DND-41 (cell line): ENCODE data around the gene KAZALD1.

Experiments used
- ATAC-seq: fragments of 200-7000 bp; cut with Tn5 transposase; 3 replicates; pipeline ENCODE4 v1.9.1; 2021; ENCODE audit warnings: low read depth; ENCODE audit not compliant: insufficient read depth
- DNase-seq: peaks from one replicate; pipeline ENCODE4 v3.0.0-alpha.2; 2020
- H2AFZ ChIP-seq: 2 replicates; pipeline ENCODE4 v1.6.0; 2012; ENCODE audit warnings: low read depth, low read length
- H3K27ac ChIP-seq: 2 replicates; pipeline ENCODE4 v1.5.1; 2012; ENCODE audit warnings: low read length, inconsistent platforms
- H3K27me3 ChIP-seq: fragments of 200-600 bp; sonication (generic); 2 replicates; pipeline ENCODE4 v1.6.0; 2012; ENCODE audit warnings: low read length, mild to moderate bottlenecking, inconsistent platforms; ENCODE audit not compliant: insufficient read depth, poor library complexity
- H3K36me3 ChIP-seq: 2 replicates; pipeline ENCODE4 v1.5.1; 2012; ENCODE audit warnings: low read length, inconsistent platforms; ENCODE audit not compliant: insufficient read depth
- H3K4me1 ChIP-seq: 2 replicates; pipeline ENCODE4 v1.5.1; 2012; ENCODE audit warnings: mild to moderate bottlenecking, low read length; ENCODE audit not compliant: insufficient read depth
- H3K4me2 ChIP-seq: 2 replicates; pipeline ENCODE4 v1.6.0; 2012; ENCODE audit warnings: mild to moderate bottlenecking, moderate library complexity, low read length, inconsistent platforms; ENCODE audit not compliant: insufficient read depth
- H3K4me3 ChIP-seq, 2 experiments: fragments of 200-600 bp in 1 of 2; shearing (Covaris generic) in 1 of 2; 2 replicates each; pipeline ENCODE4 v1.5.1; 2012 to 2016; ENCODE audit warnings: inconsistent platforms in 2 of 2, low read length in 2 of 2, mild to moderate bottlenecking in 2 of 2, low read depth in 1 of 2, moderate library complexity in 1 of 2
- H3K79me2 ChIP-seq: 2 replicates; pipeline ENCODE4 v1.6.0; 2012; ENCODE audit warnings: low read length, inconsistent platforms; ENCODE audit not compliant: insufficient read depth
- H3K9ac ChIP-seq: 2 replicates; pipeline ENCODE4 v1.6.0; 2012; ENCODE audit warnings: low read depth, mild to moderate bottlenecking, inconsistent platforms, low read length, moderate library complexity
- H3K9me3 ChIP-seq: 2 replicates; pipeline ENCODE4 v1.5.1; 2012; ENCODE audit warnings: low read length, moderate library complexity, mild to moderate bottlenecking, inconsistent platforms; ENCODE audit not compliant: insufficient read depth, severe bottlenecking
- H4K20me1 ChIP-seq: 2 replicates; pipeline ENCODE4 v1.6.0; 2012; ENCODE audit warnings: low read length; ENCODE audit not compliant: insufficient read depth
- CTCF ChIP-seq: IDR thresholded peaks from 2 replicates; pipeline ENCODE4 v1.5.1; 2012; ENCODE audit warnings: borderline replicate concordance, low read length, moderate library complexity, mild to moderate bottlenecking; ENCODE audit not compliant: poor library complexity, severe bottlenecking; ENCODE audit errors: extremely low read depth
- EZH2 ChIP-seq: IDR thresholded peaks from 3 replicates; pipeline ENCODE4 v1.6.1; 2012; ENCODE audit warnings: borderline replicate concordance, low read depth, mild to moderate bottlenecking, moderate library complexity, low read length, inconsistent platforms; ENCODE audit not compliant: severe bottlenecking

The KAZALD1 gene

GRCh38 chr10:101062232-101063049 lies 652 bp downstream of the KAZALD1 start:
- Histone ChIP-seq H3K79me2 (peaks cover 35% of the 10 kb centered on the region), H2AFZ (0 out of 2 replicates have a peak overlapping the region, but pooled peaks have one; percentile 21), H3K36me3 (peaks cover 10% of the 10 kb centered on the region), H3K27me3 (no peaks in the 10 kb centered on the region), H3K27ac (peak overlapping the region; percentile 99), H3K4me2 (peak overlapping the region; percentile 77), H4K20me1 (peaks cover 13% of the 10 kb centered on the region), H3K9ac (peak overlapping the region; percentile 92), H3K4me3 (peak overlapping the region in 1 of 2 experiments; percentile 71; a peak in 2 of 4 replicates), H3K9me3 (no peaks in the 10 kb centered on the region), H3K4me1 (peaks cover 52% of the 10 kb centered on the region)
- ATAC-seq (no peak), DNase-seq (no peak)
- TF ChIP-seq EZH2 (no peak), CTCF (no peak)

- no peak for DNase-seq
- Histone ChIP-seq H3K27me3 (no peaks in the 10 kb centered on the region), H4K20me1 (peaks cover 9% of the 10 kb centered on the region), H3K79me2 (peaks cover 29% of the 10 kb centered on the region), H3K9ac (peak overlapping the region; percentile 92; the same call in 1 of the 2 replicates), H3K27ac (peak overlapping the region; percentile 30; the same call in 1 of the 2 replicates), H3K36me3 (peaks cover 4% of the 10 kb centered on the region; the same call in 1 of the 2 replicates), H2AFZ (no peak overlapping the region), H3K4me3 (no peak overlapping the region), H3K4me1 (peaks cover 49% of the 10 kb centered on the region), H3K9me3 (no peaks in the 10 kb centered on the region), H3K4me2 (0 out of 2 replicates have a peak overlapping the region, but pooled peaks have one; percentile 77)
- ATAC-seq: no peak
- TF ChIP-seq CTCF (no peak), EZH2 (no peak)
Measured at GRCh38 chr10:101063050-101063525, 1.3 kb downstream of the KAZALD1 start.

GRCh38 chr10:101063548-101064414 lies 2.0 kb downstream of the KAZALD1 start:
- TF ChIP-seq CTCF (no peak), EZH2 (no peak)
- DNase-seq (no peak), ATAC-seq (no peak)
- Histone ChIP-seq H3K4me1 (peaks cover 42% of the 10 kb centered on the region), H3K36me3 (peaks cover 4% of the 10 kb centered on the region; the same call in 1 of the 2 replicates), H3K4me2 (no peak overlapping the region), H3K79me2 (peaks cover 22% of the 10 kb centered on the region), H2AFZ (no peak overlapping the region), H3K27me3 (no peaks in the 10 kb centered on the region), H3K27ac (peak overlapping the region; percentile 30; the same call in 1 of the 2 replicates), H3K9ac (peak overlapping the region; percentile 92; the same call in 1 of the 2 replicates), H4K20me1 (peaks cover 5% of the 10 kb centered on the region), H3K4me3 (no peak overlapping the region), H3K9me3 (no peaks in the 10 kb centered on the region)
